Caki2 (cell line): ENCODE data around the gene TMTC3. TPM values are rescaled to one million over a fixed set of nuclear protein-coding genes. Genes with fewer than 3 reads are reported as not detected.

ENCODE experiments used
- DNase-seq: peaks from one replicate; pipeline ENCODE4 v3.0.0-alpha.2; 2015; ENCODE audit warnings: low read depth
- in situ Hi-C: cut with HindIII; loops from 2 replicates; pipeline ENCODE4 v1.10.0; 2016; ENCODE audit warnings: low sequenced_read_pairs, low pct_unique_long_range_greater_than_20kb, mixed read lengths
- total RNA-seq: library from RNA; depleted of rRNA; stranded (reverse); fragments of >200 nt; shearing (Covaris generic); gene quantifications from 2 replicates; pipeline ENCODE4 v1.2.3, GENCODE V29; 2014; ENCODE audit warnings: low replicate concordance; rRNA removed

TMTC3 gene
- total RNA-seq, 1 experiment from 2014 or later: 21.9 TPM

DNA sequence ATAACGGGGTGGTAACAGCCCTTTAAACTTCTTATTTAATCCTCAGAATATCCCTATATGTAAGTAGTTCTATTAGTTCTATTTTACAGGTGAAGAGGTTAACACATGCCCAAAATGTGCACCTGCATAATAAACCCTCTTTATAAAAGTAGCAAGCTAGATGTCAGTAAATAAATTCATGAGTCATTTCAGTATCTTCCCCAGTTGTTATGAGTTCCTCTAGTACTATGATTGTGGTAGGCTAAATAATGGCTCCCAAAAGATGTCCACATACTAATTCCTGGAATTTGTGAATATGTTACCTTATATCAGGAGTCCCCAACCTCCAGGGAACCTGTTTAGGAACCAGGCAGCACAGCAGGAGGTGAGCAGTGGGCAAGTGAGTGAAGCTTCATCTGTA lies 106.5 kb downstream of the TMTC3 start:
- DNase-seq: no peak
- in situ Hi-C loops: no loop called here

Other genes with a start within 250 kb of the TMTC3 start
- not detected in 2 replicates for gene C12orf50, start 112.9 kb upstream of the TMTC3 start, total RNA-seq
- gene CEP290, start 219 bp upstream of the TMTC3 start, total RNA-seq: 3.2 and 5.4 TPM in 2 replicates